K562 (cell line): ENCODE measurements around the gene LPAR6.

Experiments used
- ARNT ChIP-seq, 2 experiments: fragments of 450-650 bp; IDR thresholded peaks; 2 replicates each; pipeline ENCODE4 v1.6.1; 2016; ENCODE audit warnings: mild to moderate bottlenecking in 1 of 2
- CCAR2 ChIP-seq: fragments of 200-400 bp; formaldehyde crosslinking; IDR thresholded peaks from 2 replicates; pipeline ENCODE4 v1.6.1; 2017; ENCODE audit warnings: mild to moderate bottlenecking, low read depth, low read length
- MAX ChIP-seq: sonication (generic); formaldehyde crosslinking; IDR thresholded peaks from 2 replicates; pipeline ENCODE4 v1.9.0; 2022; ENCODE audit warnings: mild to moderate bottlenecking, missing genetic modification reagents
- MXI1 ChIP-seq: IDR thresholded peaks from 2 replicates; pipeline ENCODE4 v1.6.1; 2011; ENCODE audit warnings: low read depth, mild to moderate bottlenecking, improper control_type of control experiment, low read length
- PTBP1 ChIP-seq: fragments of 200-400 bp; formaldehyde crosslinking; IDR thresholded peaks from 2 replicates; pipeline ENCODE4 v1.6.1; 2017; ENCODE audit warnings: low read depth, low read length
- RAD21 ChIP-seq, 2 experiments: fragments of 250-450 bp in 1 of 2; fragments of 450-650 bp in 1 of 2; sonication (Bioruptor Pico) in 1 of 2; formaldehyde crosslinking in 1 of 2; IDR thresholded peaks in 1 of 2; conservative IDR thresholded peaks in 1 of 2; 2 replicates each; pipeline versions ENCODE4 v1.4.0 to v1.8.0; 2020 to 2022; ENCODE audit warnings: mild to moderate bottlenecking in 2 of 2, moderate library complexity in 1 of 2
- WHSC1 ChIP-seq: IDR thresholded peaks from one replicate; pipeline ENCODE4 v1.6.1; 2012; ENCODE audit warnings: low read length, control low read depth, inconsistent platforms
- ZNF589 ChIP-seq: fragments of 200-800 bp; sonication (Bioruptor generic); IDR thresholded peaks from 2 replicates; pipeline ENCODE4 v1.6.1; 2016; ENCODE audit warnings: low read depth, missing genetic modification characterization, missing compliant biosample characterization
- TF ChIP-seq, protein P1 (sequence below): fragments of 450-650 bp; conservative IDR thresholded peaks from 2 replicates; pipeline ENCODE4 v1.6.1; 2016; ENCODE audit warnings: missing genetic modification characterization, low read depth, mild to moderate bottlenecking, control low read depth, missing compliant biosample characterization

DNA sequence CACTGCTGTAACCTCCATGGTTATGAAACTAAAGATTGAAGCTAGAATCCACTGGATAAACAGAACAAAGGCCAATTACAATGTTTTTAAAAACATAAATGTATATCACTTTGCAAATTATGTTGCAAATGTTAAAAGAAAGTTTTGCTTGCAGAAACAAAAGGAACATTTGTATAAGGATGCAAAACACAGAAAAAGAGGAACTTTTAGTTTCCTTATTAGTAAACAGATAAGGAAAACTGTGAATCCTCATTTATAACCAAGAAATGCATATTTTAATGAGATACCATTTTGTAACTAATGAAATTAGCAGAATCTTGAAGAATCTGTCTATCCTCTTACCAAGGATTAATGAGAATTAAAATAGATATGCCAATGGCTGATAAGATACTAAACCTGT, 32.3 kb downstream of the LPAR6 start:
- TF ChIP-seq ARNT (IDR thresholded peaks at IDR 0.05), result no peak
- no peak for TF ChIP-seq RAD21 (CRISPR knock-in tag; conservative IDR thresholded peaks at IDR 0.05 in 1 of 2, IDR thresholded peaks at IDR 0.05 in 1 of 2)
- TF ChIP-seq, protein P1, sequence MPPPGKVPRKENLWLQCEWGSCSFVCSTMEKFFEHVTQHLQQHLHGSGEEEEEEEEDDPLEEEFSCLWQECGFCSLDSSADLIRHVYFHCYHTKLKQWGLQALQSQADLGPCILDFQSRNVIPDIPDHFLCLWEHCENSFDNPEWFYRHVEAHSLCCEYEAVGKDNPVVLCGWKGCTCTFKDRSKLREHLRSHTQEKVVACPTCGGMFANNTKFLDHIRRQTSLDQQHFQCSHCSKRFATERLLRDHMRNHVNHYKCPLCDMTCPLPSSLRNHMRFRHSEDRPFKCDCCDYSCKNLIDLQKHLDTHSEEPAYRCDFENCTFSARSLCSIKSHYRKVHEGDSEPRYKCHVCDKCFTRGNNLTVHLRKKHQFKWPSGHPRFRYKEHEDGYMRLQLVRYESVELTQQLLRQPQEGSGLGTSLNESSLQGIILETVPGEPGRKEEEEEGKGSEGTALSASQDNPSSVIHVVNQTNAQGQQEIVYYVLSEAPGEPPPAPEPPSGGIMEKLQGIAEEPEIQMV (tag), result no peak
- TF ChIP-seq CCAR2, result no peak
- no peak for TF ChIP-seq WHSC1
- TF ChIP-seq MXI1, result no peak
- no peak for TF ChIP-seq MAX (CRISPR knock-in tag)
- no peak for TF ChIP-seq ZNF589 (CRISPR knock-in tag)
- no peak for TF ChIP-seq PTBP1
